ENCODE results near the gene HERPUD1. TPM values are rescaled to one million over a fixed set of nuclear protein-coding genes. Genes with fewer than 3 reads are reported as not detected.

HERPUD1 gene
- total and polyA plus RNA-seq, 2 of the 13 experiments (the other 11 are each of a cell fraction or from before 2014, with no cell fraction given), result 96.2 to 323 TPM

DNA sequence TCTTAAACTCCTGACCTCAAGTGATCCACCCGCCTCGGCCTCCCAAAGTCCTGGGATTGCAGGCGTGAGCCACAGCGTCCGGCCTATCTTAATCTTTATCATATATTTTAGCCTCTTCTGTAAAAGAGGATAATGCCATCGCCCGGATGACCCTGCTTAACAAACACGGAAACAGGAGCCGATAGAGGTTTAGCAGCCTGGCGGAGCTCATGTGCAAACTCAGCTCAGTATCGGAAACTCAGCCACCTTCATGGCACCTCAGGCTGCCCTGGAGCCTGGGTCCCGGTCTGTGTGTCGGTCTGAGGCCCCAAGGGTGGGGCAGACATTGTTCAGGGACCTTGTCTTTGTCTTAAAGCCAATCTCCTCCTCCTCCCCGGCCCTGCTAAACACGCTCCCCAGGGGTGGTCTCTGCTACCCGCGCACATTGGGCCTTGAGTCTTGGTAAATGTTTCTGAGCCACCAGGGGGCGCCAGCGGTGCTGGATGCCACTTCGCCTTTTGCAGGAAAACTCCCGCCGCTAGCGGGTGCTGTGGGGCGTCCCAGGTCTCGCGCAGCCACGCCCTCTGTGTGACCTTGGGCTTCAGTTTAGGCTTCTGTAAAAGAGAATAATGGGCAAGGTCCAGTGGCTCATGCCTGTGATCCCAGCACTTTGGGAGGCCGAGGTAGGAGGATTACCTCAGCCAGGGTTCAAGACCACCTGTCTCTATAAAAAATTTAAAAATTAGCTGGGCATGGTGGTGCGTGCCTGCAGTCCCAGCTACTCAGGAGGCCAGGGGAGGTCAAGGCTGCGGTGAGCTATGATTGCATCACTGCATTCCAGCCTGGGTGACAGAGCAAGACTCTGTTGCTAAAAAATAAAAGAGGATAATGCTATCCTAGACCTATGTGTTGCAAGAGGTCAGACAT is 32.6 kb downstream of the HERPUD1 start (continued):
- TF ChIP-seq ZNF44 (CRISPR knock-in tag; IDR thresholded peaks at IDR 0.05) (0 out of 2 replicates have a peak, but pooled peaks have one; percentile 63), ZSCAN25 (CRISPR knock-in tag; IDR thresholded peaks at IDR 0.05) (peak; percentile 58; the same call in 1 of the 2 replicates), ZGPAT (CRISPR knock-in tag; IDR thresholded peaks at IDR 0.05) (peak; percentile 72), MIER3 (CRISPR knock-in tag; IDR thresholded peaks at IDR 0.05; ENCODE audit: borderline replicate concordance) (peak; percentile 59; the same call in 1 of the 2 replicates), NFKB2 (CRISPR knock-in tag; IDR thresholded peaks at IDR 0.05; ENCODE audit: borderline replicate concordance) (peak; percentile 81; the same call in 1 of the 2 replicates), MAZ (IDR thresholded peaks at IDR 0.05; ENCODE audit: borderline replicate concordance, low read depth, low read length) (0 out of 2 replicates have a peak, but pooled peaks have one; percentile 33), MAZ (CRISPR knock-in tag; IDR thresholded peaks at IDR 0.05; ENCODE audit: low read depth) (peak; percentile 56; the same call in 1 of the 2 replicates), SMAD1 (CRISPR knock-in tag; IDR thresholded peaks at IDR 0.05; ENCODE audit: borderline replicate concordance, low read depth) (0 out of 2 replicates have a peak, but pooled peaks have one; percentile 44), HHEX (CRISPR knock-in tag; IDR thresholded peaks at IDR 0.05) (peak; percentile 61), KDM2A (CRISPR knock-in tag; IDR thresholded peaks at IDR 0.05; ENCODE audit: borderline replicate concordance, low read depth) (peak; percentile 77; the same call in 1 of the 2 replicates), ZNF616 (CRISPR knock-in tag; IDR thresholded peaks at IDR 0.05; ENCODE audit: low read depth) (0 out of 2 replicates have a peak, but pooled peaks have one; percentile 27), HIVEP1 (CRISPR knock-in tag; IDR thresholded peaks at IDR 0.05) (peak; percentile 77; the same call in 1 of the 2 replicates), ZBTB8A (CRISPR knock-in tag; IDR thresholded peaks at IDR 0.05; ENCODE audit: borderline replicate concordance, low read depth) (no peak), PHF8 (CRISPR knock-in tag; IDR thresholded peaks at IDR 0.05) (peak; percentile 17; the same call in 1 of the 2 replicates), ZNF441 (CRISPR knock-in tag; IDR thresholded peaks at IDR 0.05; ENCODE audit: borderline replicate concordance) (peak; percentile 48; the same call in 1 of the 2 replicates)
- TF ChIP-seq, protein P1, sequence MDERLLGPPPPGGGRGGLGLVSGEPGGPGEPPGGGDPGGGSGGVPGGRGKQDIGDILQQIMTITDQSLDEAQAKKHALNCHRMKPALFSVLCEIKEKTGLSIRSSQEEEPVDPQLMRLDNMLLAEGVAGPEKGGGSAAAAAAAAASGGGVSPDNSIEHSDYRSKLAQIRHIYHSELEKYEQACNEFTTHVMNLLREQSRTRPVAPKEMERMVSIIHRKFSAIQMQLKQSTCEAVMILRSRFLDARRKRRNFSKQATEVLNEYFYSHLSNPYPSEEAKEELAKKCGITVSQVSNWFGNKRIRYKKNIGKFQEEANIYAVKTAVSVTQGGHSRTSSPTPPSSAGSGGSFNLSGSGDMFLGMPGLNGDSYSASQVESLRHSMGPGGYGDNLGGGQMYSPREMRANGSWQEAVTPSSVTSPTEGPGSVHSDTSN (CRISPR knock-in tag; IDR thresholded peaks at IDR 0.05), result no peak
- TF ChIP-seq, protein P2, sequence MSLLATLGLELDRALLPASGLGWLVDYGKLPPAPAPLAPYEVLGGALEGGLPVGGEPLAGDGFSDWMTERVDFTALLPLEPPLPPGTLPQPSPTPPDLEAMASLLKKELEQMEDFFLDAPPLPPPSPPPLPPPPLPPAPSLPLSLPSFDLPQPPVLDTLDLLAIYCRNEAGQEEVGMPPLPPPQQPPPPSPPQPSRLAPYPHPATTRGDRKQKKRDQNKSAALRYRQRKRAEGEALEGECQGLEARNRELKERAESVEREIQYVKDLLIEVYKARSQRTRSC (CRISPR knock-in tag; IDR thresholded peaks at IDR 0.05; ENCODE audit: low read depth), result no peak
- TF ChIP-seq, protein P3, sequence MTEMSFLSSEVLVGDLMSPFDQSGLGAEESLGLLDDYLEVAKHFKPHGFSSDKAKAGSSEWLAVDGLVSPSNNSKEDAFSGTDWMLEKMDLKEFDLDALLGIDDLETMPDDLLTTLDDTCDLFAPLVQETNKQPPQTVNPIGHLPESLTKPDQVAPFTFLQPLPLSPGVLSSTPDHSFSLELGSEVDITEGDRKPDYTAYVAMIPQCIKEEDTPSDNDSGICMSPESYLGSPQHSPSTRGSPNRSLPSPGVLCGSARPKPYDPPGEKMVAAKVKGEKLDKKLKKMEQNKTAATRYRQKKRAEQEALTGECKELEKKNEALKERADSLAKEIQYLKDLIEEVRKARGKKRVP (CRISPR knock-in tag; IDR thresholded peaks at IDR 0.05), result peak; percentile 7 to 96; a peak in 2 of 4 replicates
- TF ChIP-seq, protein P4, sequence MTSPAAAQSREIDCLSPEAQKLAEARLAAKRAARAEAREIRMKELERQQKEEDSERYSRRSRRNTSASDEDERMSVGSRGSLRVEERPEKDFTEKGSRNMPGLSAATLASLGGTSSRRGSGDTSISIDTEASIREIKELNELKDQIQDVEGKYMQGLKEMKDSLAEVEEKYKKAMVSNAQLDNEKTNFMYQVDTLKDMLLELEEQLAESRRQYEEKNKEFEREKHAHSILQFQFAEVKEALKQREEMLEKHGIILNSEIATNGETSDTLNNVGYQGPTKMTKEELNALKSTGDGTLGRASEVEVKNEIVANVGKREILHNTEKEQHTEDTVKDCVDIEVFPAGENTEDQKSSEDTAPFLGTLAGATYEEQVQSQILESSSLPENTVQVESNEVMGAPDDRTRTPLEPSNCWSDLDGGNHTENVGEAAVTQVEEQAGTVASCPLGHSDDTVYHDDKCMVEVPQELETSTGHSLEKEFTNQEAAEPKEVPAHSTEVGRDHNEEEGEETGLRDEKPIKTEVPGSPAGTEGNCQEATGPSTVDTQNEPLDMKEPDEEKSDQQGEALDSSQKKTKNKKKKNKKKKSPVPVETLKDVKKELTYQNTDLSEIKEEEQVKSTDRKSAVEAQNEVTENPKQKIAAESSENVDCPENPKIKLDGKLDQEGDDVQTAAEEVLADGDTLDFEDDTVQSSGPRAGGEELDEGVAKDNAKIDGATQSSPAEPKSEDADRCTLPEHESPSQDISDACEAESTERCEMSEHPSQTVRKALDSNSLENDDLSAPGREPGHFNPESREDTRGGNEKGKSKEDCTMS (CRISPR knock-in tag; conservative IDR thresholded peaks at IDR 0.05), result no peak
- TF ChIP-seq, protein P5, sequence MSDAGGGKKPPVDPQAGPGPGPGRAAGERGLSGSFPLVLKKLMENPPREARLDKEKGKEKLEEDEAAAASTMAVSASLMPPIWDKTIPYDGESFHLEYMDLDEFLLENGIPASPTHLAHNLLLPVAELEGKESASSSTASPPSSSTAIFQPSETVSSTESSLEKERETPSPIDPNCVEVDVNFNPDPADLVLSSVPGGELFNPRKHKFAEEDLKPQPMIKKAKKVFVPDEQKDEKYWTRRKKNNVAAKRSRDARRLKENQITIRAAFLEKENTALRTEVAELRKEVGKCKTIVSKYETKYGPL (CRISPR knock-in tag; IDR thresholded peaks at IDR 0.05), result no peak
